Erythroblast (primary cell): Measurements from ENCODE around the gene ENPP5.
A peak's percentile ranks its signal among the peaks of the same experiment; 100 is the strongest.
"Not testable (repeated sequence)": the region's sequence is repeated elsewhere in the genome, so short reads cannot be mapped to it uniquely, and the experiment has no call there.

Experiments
- DNase-seq, 2 experiments: peaks; one replicate each; lab custom pipeline; 2025; lab: John Stamatoyannopoulos, UW
- GATA1 ChIP-seq: IDR thresholded peaks from 2 replicates; pipeline ENCODE4 v1.6.1; 2011; ENCODE audit warnings: low read depth, mild to moderate bottlenecking, control low read depth, low read length, moderate library complexity
- POLR2A ChIP-seq: IDR thresholded peaks from 2 replicates; pipeline ENCODE4 v1.6.1; 2011; ENCODE audit warnings: mild to moderate bottlenecking, low read length

ENPP5 gene

GRCh38 chr6:46137387-46137786 lies 33.4 kb downstream of the ENPP5 start:
- no peak for TF ChIP-seq GATA1
- no peak for TF ChIP-seq POLR2A
- DNase-seq, result no peak

GRCh38 chr6:46136831-46137230 lies 33.9 kb downstream of the ENPP5 start:
- DNase-seq, result no peak
- TF ChIP-seq POLR2A, result no peak
- TF ChIP-seq GATA1, result no peak

GRCh38 chr6:46135176-46135575 lies 35.6 kb downstream of the ENPP5 start:
- no peak for DNase-seq
- TF ChIP-seq GATA1 (no peak), POLR2A (no peak)

- TF ChIP-seq GATA1 (no peak), POLR2A (no peak)
- no peak for DNase-seq
These were observed 36.6 kb downstream of the ENPP5 start for GRCh38 chr6:46134216-46134615.

GRCh38 chr6:46131291-46131690 lies 39.5 kb downstream of the ENPP5 start:
- DNase-seq, result not testable (repeated sequence)

GRCh38 chr6:46130666-46131065 lies 40.1 kb downstream of the ENPP5 start:
- peak; percentile 36 to 48 for DNase-seq
- TF ChIP-seq GATA1 (no peak), POLR2A (no peak)

- peak; percentile 95 to 96 for DNase-seq
- TF ChIP-seq GATA1, result no peak
- peak; percentile 86 for TF ChIP-seq POLR2A
These were observed 40.9 kb downstream of the ENPP5 start, which contains the start of gene ENPP4 for GRCh38 chr6:46129629-46130511. ENPP4 (plus strand) TSS chr6:46129989; CDS start chr6:46139584, 9,595 bp downstream.

- TF ChIP-seq GATA1 (no peak), POLR2A (no peak)
- no peak for DNase-seq
These were observed 41.5 kb downstream of the ENPP5 start for GRCh38 chr6:46129291-46129628.

- DNase-seq, result no peak
- TF ChIP-seq POLR2A (no peak), GATA1 (no peak)
These were observed 42.3 kb downstream of the ENPP5 start for GRCh38 chr6:46128476-46128875.

GRCh38 chr6:46119679-46120078 lies 51.1 kb downstream of the ENPP5 start:
- not testable (repeated sequence) for DNase-seq

- no peak for DNase-seq
- TF ChIP-seq POLR2A (no peak), GATA1 (no peak)
These were observed 51.9 kb downstream of the ENPP5 start for GRCh38 chr6:46118836-46119235.

GRCh38 chr6:46118157-46118556 lies 52.6 kb downstream of the ENPP5 start:
- TF ChIP-seq POLR2A, result no peak
- TF ChIP-seq GATA1, result no peak
- DNase-seq, result no peak

GRCh38 chr6:46116289-46116688 lies 54.5 kb downstream of the ENPP5 start:
- TF ChIP-seq GATA1 (no peak), POLR2A (no peak)
- DNase-seq, result no peak

GRCh38 chr6:46115634-46116033 lies 55.1 kb downstream of the ENPP5 start:
- no peak for DNase-seq
- TF ChIP-seq GATA1 (no peak), POLR2A (no peak)

GRCh38 chr6:46113370-46113769 lies 57.4 kb downstream of the ENPP5 start:
- TF ChIP-seq POLR2A, result no peak
- TF ChIP-seq GATA1, result no peak

More at GRCh38 chr6:46113370-46113769, 57.4 kb downstream of the ENPP5 start:
- no peak for DNase-seq
